A549 (cell line): ENCODE data around the gene NHEJ1. TPM values are rescaled to one million over a fixed set of nuclear protein-coding genes. Genes with fewer than 3 reads are reported as not detected.

Source experiments
- ATAC-seq, 2 experiments: fragments of 200-7000 bp in 1 of 2; fragments of >200 bp in 1 of 2; cut with Nextera tagmentation in 1 of 2; cut with Tn5 transposase in 1 of 2; 3 replicates each; pipeline versions ENCODE4 v1.8.0 to v1.9.1; 2018 to 2020; ENCODE audit warnings: mild to moderate bottlenecking in 1 of 2, moderate library complexity in 1 of 2
- CTCF ChIA-PET: fragments of 300-600 bp; sonication (Branson Sonifier 250); formaldehyde crosslinking; extraction: SDS; loops from one replicate; lab custom pipeline; 2021; ENCODE audit warnings: antibody characterized with exemption, inconsistent platforms; lab: Yijun Ruan, JAX
- POLR2A ChIA-PET: fragments of 350-600 bp; formaldehyde crosslinking; extraction: SDS; loops from one replicate; lab custom pipeline; 2021; ENCODE audit warnings: antibody characterized with exemption, inconsistent platforms; lab: Yijun Ruan, JAX
- DNase-seq, 2 experiments: peaks; one replicate each; pipeline versions ENCODE4 v3.0.0 to v3.0.0-alpha.2; 2011 to 2016; ENCODE audit warnings: low read depth in 1 of 2, low spot score in 1 of 2
- FAIRE-seq: peaks from 2 replicates; lab custom pipeline; 2011; peaks lifted over from hg19 to GRCh38; lab: Jason Lieb, UNC
- H3K27ac ChIP-seq, 2 experiments: fragments of >200 bp; sonication (Bioruptor Twin); formaldehyde crosslinking; 3 replicates each; pipeline ENCODE4 v1.5.1; 2016 to 2017
- H3K4me1 ChIP-seq: fragments of >200 bp; sonication (Bioruptor Twin); formaldehyde crosslinking; 3 replicates; pipeline ENCODE4 v1.6.1; 2016
- H3K4me2 ChIP-seq: fragments of >200 bp; sonication (Bioruptor Twin); formaldehyde crosslinking; 3 replicates; pipeline ENCODE4 v1.6.1; 2016
- H3K4me3 ChIP-seq: fragments of >200 bp; sonication (Bioruptor Twin); formaldehyde crosslinking; 3 replicates; pipeline ENCODE4 v1.5.1; 2016
- H3K9me3 ChIP-seq: fragments of >200 bp; sonication (Bioruptor Twin); formaldehyde crosslinking; 3 replicates; pipeline ENCODE4 v1.6.1; 2016
- BHLHE40 ChIP-seq: IDR thresholded peaks from 2 replicates; pipeline ENCODE4 v1.6.1; 2012; ENCODE audit warnings: low read depth, low read length, inconsistent platforms
- CTCF ChIP-seq: fragments of >200 bp; sonication (Bioruptor Twin); formaldehyde crosslinking; IDR thresholded peaks from 3 replicates; pipeline ENCODE4 v1.5.1; 2016
- EHMT2 ChIP-seq: fragments of 200-600 bp; sonication (generic); IDR thresholded peaks from 2 replicates; pipeline ENCODE4 v1.6.1; 2016; ENCODE audit warnings: antibody characterized with exemption, low read depth, mild to moderate bottlenecking, moderate library complexity
- ELK1 ChIP-seq: fragments of 150-350 bp; IDR thresholded peaks from 2 replicates; pipeline ENCODE4 v1.6.1; 2014; ENCODE audit warnings: low read depth, mild to moderate bottlenecking, low read length
- EP300 ChIP-seq, 2 experiments: fragments of >200 bp; sonication (Bioruptor Twin); formaldehyde crosslinking; IDR thresholded peaks; 2 replicates in 1 of 2; 3 replicates in 1 of 2; pipeline ENCODE4 v1.6.1; 2016 to 2017
- HMGXB4 ChIP-seq: fragments of 250-450 bp; sonication (Bioruptor Pico); IDR thresholded peaks from 2 replicates; pipeline ENCODE4 v1.5.0; 2021; ENCODE audit warnings: mild to moderate bottlenecking, moderate library complexity, borderline replicate concordance
- KDM1A ChIP-seq: fragments of 200-600 bp; sonication (generic); IDR thresholded peaks from 2 replicates; pipeline ENCODE4 v1.6.1; 2016; ENCODE audit warnings: low read depth, mild to moderate bottlenecking
- KDM5A ChIP-seq: fragments of 200-600 bp; sonication (generic); IDR thresholded peaks from 2 replicates; pipeline ENCODE4 v1.6.1; 2016; ENCODE audit warnings: antibody characterized with exemption, mild to moderate bottlenecking
- MAX ChIP-seq: IDR thresholded peaks from 2 replicates; pipeline ENCODE4 v1.6.1; 2012
- MAZ ChIP-seq: fragments of 150-350 bp; IDR thresholded peaks from 2 replicates; pipeline ENCODE4 v1.6.1; 2014; ENCODE audit warnings: antibody characterized with exemption, low read depth, low read length, borderline replicate concordance
- NFE2L2 ChIP-seq: fragments of 150-350 bp; conservative IDR thresholded peaks from 2 replicates; pipeline ENCODE4 v1.6.1; 2014; ENCODE audit warnings: low read length
- NR3C1 ChIP-seq: fragments of >200 bp; sonication (Bioruptor Twin); formaldehyde crosslinking; IDR thresholded peaks from 3 replicates; pipeline ENCODE4 v1.6.1; 2017
- POLR2A ChIP-seq: IDR thresholded peaks from 2 replicates; pipeline ENCODE4 v1.6.1; 2012; ENCODE audit warnings: mild to moderate bottlenecking, low read length
- RCOR1 ChIP-seq: fragments of 150-350 bp; IDR thresholded peaks from 2 replicates; pipeline ENCODE4 v1.6.1; 2014; ENCODE audit warnings: antibody characterized with exemption, low read length, low read depth
- RNF2 ChIP-seq: fragments of 200-600 bp; sonication (generic); IDR thresholded peaks from 2 replicates; pipeline ENCODE4 v1.6.1; 2016; ENCODE audit warnings: low read depth, mild to moderate bottlenecking, antibody characterized with exemption, moderate library complexity, borderline replicate concordance
- TFCP2L1 ChIP-seq: fragments of 250-450 bp; sonication (Bioruptor Pico); IDR thresholded peaks from 2 replicates; pipeline ENCODE4 v1.5.0; 2021; ENCODE audit warnings: mild to moderate bottlenecking
- ZC3H11A ChIP-seq: fragments of 450-650 bp; IDR thresholded peaks from 2 replicates; pipeline ENCODE4 v1.6.1; 2014; ENCODE audit warnings: antibody characterized with exemption, mild to moderate bottlenecking
- WGBS: methylation state at CpG from one replicate; pipeline ENCODE4 v1.1.6; 2017; ENCODE audit errors: missing lambda C conversion rate; 5-methylcytosine and 5-hydroxymethylcytosine counted together
- polyA plus RNA-seq, 4 experiments: library from polyadenylated mRNA; depleted of rRNA in 3 of 4; stranded (reverse); fragments of >200 nt; fragmentation: RNase III in 1 of 4; extraction: RNeasy Plus Mini Kit Qiagen cat#74134 plus additional on column Dnase treatment in 1 of 4; gene quantifications; 2 replicates in 3 of 4; 3 replicates in 1 of 4; pipeline ENCODE4 v1.2.3, GENCODE V29; 2011 to 2017

The NHEJ1 gene
- polyA plus RNA-seq, 2 of the 4 experiments (the other 2 are of a cell fraction) = 18.5 to 31.8 TPM

- ChIA-PET POLR2A (interaction anchor here (1.0 kb wide), 1 partner anchor 44 kb away, joined by 3 read pairs; no protein-coding TSS in a partner anchor), CTCF (interaction anchor here (0.6 to 12.2 kb wide), 15 partner anchors 11 to 452 kb away, joined by 3 to 332 read pairs (median 4); partner anchors contain the start of genes CRYBA2 and NHEJ1)
- ATAC-seq (peak in 1 of 2 experiments; percentile 33; a peak in 3 of 6 replicates), DNase-seq (peak in 1 of 2 experiments; percentile 5)
- 9% methylated on average over 30 of the region's 81 CpGs for WGBS
- no peaks in the 10 kb centered on the region for H3K9me3 ChIP-seq
- peak overlapping the region; percentile 97 for H3K4me2 ChIP-seq
- peaks cover 26% of the 10 kb centered on the region for H3K4me1 ChIP-seq
- H3K27ac ChIP-seq = peak overlapping the region in 1 of 2 experiments; percentile 54; a peak in 4 of 6 replicates
- TF ChIP-seq MAX (no peak), MAZ (no peak), CTCF (no peak), POLR2A (no peak), TFCP2L1 (no peak), ELK1 (no peak), RNF2 (no peak), EP300 (IDR thresholded peaks at IDR 0.05) (no peak), KDM5A (no peak), KDM1A (no peak), NR3C1 (no peak), RCOR1 (no peak), HMGXB4 (CRISPR knock-in tag) (no peak), NFE2L2 (no peak), ZC3H11A (no peak)
- TF ChIP-seq, all 56 proteins: peak for 0
- FAIRE-seq = no peak
- H3K4me3 ChIP-seq = peak overlapping the region; percentile 53
Measured at GRCh38 chr2:219059725-219060682, 100.6 kb downstream of the NHEJ1 start.

GRCh38 chr2:219059375-219059724 lies 101.3 kb downstream of the NHEJ1 start:
- no peak for TF ChIP-seq POLR2A
- TF ChIP-seq CTCF = no peak
- TF ChIP-seq BHLHE40 = no peak
- TF ChIP-seq EHMT2 = no peak
- H3K4me1 ChIP-seq = peaks cover 26% of the 10 kb centered on the region
- no peaks in the 10 kb centered on the region for H3K9me3 ChIP-seq
- no peak for DNase-seq
- ChIA-PET CTCF (interaction anchor here (0.9 to 12.2 kb wide), 22 partner anchors 12 to 491 kb away, joined by 3 to 332 read pairs (median 8); partner anchors contain the start of genes CNPPD1, CRYBA2 and NHEJ1), POLR2A (interaction anchor here (0.6 to 1.0 kb wide), 2 partner anchors 45 to 170 kb away, joined by 3 read pairs; partner anchors contain the start of genes ANKZF1 and ATG9A)
- peak overlapping the region; percentile 97 for H3K4me2 ChIP-seq
- no peak for FAIRE-seq
- ATAC-seq = peak; percentile 1 to 35; a peak in 3 of 6 replicates
- WGBS = 14% methylated on average over 14 of the region's 17 CpGs
- no peak overlapping the region for H3K27ac ChIP-seq
- H3K4me3 ChIP-seq = peak overlapping the region; percentile 53
